ENCODE results near the gene POLR3G. TPM values are rescaled to one million over a fixed set of nuclear protein-coding genes. Genes with fewer than 3 reads are reported as not detected.

POLR3G gene
- total and polyA plus RNA-seq, 12 donors: 0.30 to 2.4 (median 0.93) TPM; not detected in 2

GRCh38 chr5:90495146-90495545 lies 20.5 kb downstream of the POLR3G start:
- H3K9me3 ChIP-seq (replicated peaks in 1 of 3): peaks cover 0 to 5% (median 0%) of the 10 kb centered on the region in 3 donors
- WGBS, 4 donors: 92 to 100% (median 99%) methylated on average over 1 of the region's 1 CpG
- intact Hi-C loops (cut with DNase I): no loop called here
- no peaks in the 10 kb centered on the region for H3K27me3 ChIP-seq
- no peak for DNase-seq
- no peaks in the 10 kb centered on the region for H3K36me3 ChIP-seq (replicated peaks in 1 of 2)
- H3K27ac ChIP-seq: no peak overlapping the region
- TF ChIP-seq POLR2A (IDR thresholded peaks at IDR 0.05) (no peak), CTCF (IDR thresholded peaks at IDR 0.05) (no peak)
- H3K4me1 ChIP-seq (replicated peaks in 1 of 2): no peaks in the 10 kb centered on the region
- H3K4me3 ChIP-seq: no peak overlapping the region

- no peak for TF ChIP-seq POLR2A (IDR thresholded peaks at IDR 0.05)
- TF ChIP-seq CTCF (IDR thresholded peaks at IDR 0.05): no peak
- no peak for DNase-seq
- 41 to 72% (median 68%) methylated on average over 1 of the region's 1 CpG for WGBS, 4 donors
Observed at GRCh38 chr5:90503596-90503995, 28.9 kb downstream of the POLR3G start.

GRCh38 chr5:90504743-90505142 lies 30.1 kb downstream of the POLR3G start:
- Histone ChIP-seq H3K9me3 (replicated peaks in 1 of 3) (no peaks in the 10 kb centered on the region), H3K36me3 (replicated peaks in 1 of 2) (no peaks in the 10 kb centered on the region), H3K4me1 (replicated peaks in 1 of 2) (no peaks in the 10 kb centered on the region), H3K27ac (no peak overlapping the region), H3K27me3 (no peaks in the 10 kb centered on the region), H3K4me3 (no peak overlapping the region)
- DNase-seq: no peak
- intact Hi-C loops (cut with DNase I): loop anchor here in 1 of 2 donors (5.0 kb wide), 1 partner anchor 83 kb away; no protein-coding TSS in a partner anchor
- WGBS, 4 donors: 72 to 80% (median 76%) methylated on average over 2 of the region's 2 CpGs
- TF ChIP-seq CTCF (IDR thresholded peaks at IDR 0.05) (no peak), POLR2A (IDR thresholded peaks at IDR 0.05) (no peak)

More at GRCh38 chr5:90503596-90503995, 28.9 kb downstream of the POLR3G start:
- no peaks in the 10 kb centered on the region for H3K9me3 ChIP-seq (replicated peaks in 1 of 3)
- intact Hi-C loops (cut with DNase I): loop anchor here in 1 of 2 donors (5.0 kb wide), 1 partner anchor 84 kb away; no protein-coding TSS in a partner anchor
- H3K4me3 ChIP-seq: no peak overlapping the region
- H3K36me3 ChIP-seq (replicated peaks in 1 of 2): no peaks in the 10 kb centered on the region
- H3K4me1 ChIP-seq (replicated peaks in 1 of 2): no peaks in the 10 kb centered on the region
- no peaks in the 10 kb centered on the region for H3K27me3 ChIP-seq
- H3K27ac ChIP-seq: no peak overlapping the region

GRCh38 chr5:90506221-90506620 lies 31.6 kb downstream of the POLR3G start:
- intact Hi-C loops (cut with DNase I): no loop called here
- no peaks in the 10 kb centered on the region for H3K36me3 ChIP-seq (replicated peaks in 1 of 2)
- H3K9me3 ChIP-seq (replicated peaks in 1 of 3): no peaks in the 10 kb centered on the region
- no peaks in the 10 kb centered on the region for H3K4me1 ChIP-seq (replicated peaks in 1 of 2)
- no peak overlapping the region for H3K4me3 ChIP-seq
- H3K27ac ChIP-seq: no peak overlapping the region
- DNase-seq: no peak
- no peaks in the 10 kb centered on the region for H3K27me3 ChIP-seq
- TF ChIP-seq POLR2A (IDR thresholded peaks at IDR 0.05) (no peak), CTCF (IDR thresholded peaks at IDR 0.05) (no peak)
